NCI-H226 (cell line): Measurements from ENCODE around the gene RACGAP1.
"Not testable (repeated sequence)": the region's sequence is repeated elsewhere in the genome, so short reads cannot be mapped to it uniquely, and the experiment has no call there.

Experiments
- DNase-seq: peaks from one replicate; pipeline ENCODE4 v3.0.0-alpha.2; 2015

RACGAP1 gene

GRCh38 chr12:50024805-50025186 is 498 bp downstream of the RACGAP1 start:
- no peak for DNase-seq

- DNase-seq: no peak
These were observed 1.1 kb downstream of the RACGAP1 start for GRCh38 chr12:50024227-50024626.

- DNase-seq: no peak
These were observed 2.4 kb downstream of the RACGAP1 start for GRCh38 chr12:50022903-50023302.

- DNase-seq: no peak
These were observed 4.3 kb downstream of the RACGAP1 start for GRCh38 chr12:50021031-50021430.

GRCh38 chr12:50019524-50019923 is 5.8 kb downstream of the RACGAP1 start:
- DNase-seq: no peak

GRCh38 chr12:50018968-50019367 is 6.3 kb downstream of the RACGAP1 start:
- no peak for DNase-seq

- no peak for DNase-seq
These were observed 7.1 kb downstream of the RACGAP1 start for GRCh38 chr12:50018154-50018553.

GRCh38 chr12:50017641-50018040 is 7.7 kb downstream of the RACGAP1 start:
- no peak for DNase-seq

- peak; percentile 57 for DNase-seq
These were observed 8.5 kb downstream of the RACGAP1 start for GRCh38 chr12:50016501-50017475.

- DNase-seq: no peak
These were observed 11.0 kb downstream of the RACGAP1 start for GRCh38 chr12:50014342-50014741.

- DNase-seq: no peak
These were observed 11.7 kb downstream of the RACGAP1 start for GRCh38 chr12:50013361-50014147.

- DNase-seq: no peak
These were observed 18.4 kb downstream of the RACGAP1 start for GRCh38 chr12:50006754-50007442.

GRCh38 chr12:50006280-50006679 is 19.0 kb downstream of the RACGAP1 start:
- no peak for DNase-seq

- no peak for DNase-seq
These were observed 20.1 kb downstream of the RACGAP1 start for GRCh38 chr12:50005175-50005574.

- DNase-seq: no peak
These were observed 20.6 kb downstream of the RACGAP1 start for GRCh38 chr12:50004696-50005095.

- no peak for DNase-seq
These were observed 21.7 kb downstream of the RACGAP1 start for GRCh38 chr12:50003595-50003994.

GRCh38 chr12:49998453-49998852 is 26.8 kb downstream of the RACGAP1 start:
- DNase-seq: no peak

GRCh38 chr12:49990273-49990672 is 35.0 kb downstream of the RACGAP1 start:
- no peak for DNase-seq

- DNase-seq: not testable (repeated sequence)
These were observed 35.9 kb downstream of the RACGAP1 start for GRCh38 chr12:49989400-49989799.

GRCh38 chr12:49987625-49988303 is 37.5 kb downstream of the RACGAP1 start:
- DNase-seq: no peak

- DNase-seq: not testable (repeated sequence)
These were observed 38.8 kb downstream of the RACGAP1 start for GRCh38 chr12:49986476-49986875.

GRCh38 chr12:49985981-49986380 is 39.3 kb downstream of the RACGAP1 start:
- no peak for DNase-seq
